ENCODE results near the gene MYH3.

Gene MYH3

DNA sequence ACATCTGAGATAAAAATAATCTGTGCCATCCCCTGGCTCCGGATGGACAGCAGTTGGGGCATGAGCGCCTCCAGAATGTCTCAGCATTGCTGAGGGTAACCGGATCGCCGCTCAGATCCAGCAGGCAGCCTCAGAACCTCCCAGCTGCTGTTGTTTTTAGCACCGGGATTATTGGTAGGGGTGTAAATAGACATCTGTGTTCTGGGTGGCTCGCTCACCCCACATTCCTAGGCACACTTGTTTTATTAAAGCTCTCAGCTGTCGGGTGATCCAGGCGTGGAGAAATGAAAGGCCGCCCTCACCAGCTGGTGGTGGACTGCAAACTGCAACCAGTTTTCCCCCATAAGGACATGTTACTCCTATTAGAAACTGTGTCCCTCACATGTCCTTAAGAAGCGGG is 32.1 kb downstream of the MYH3 start:
- TF ChIP-seq, protein P1, sequence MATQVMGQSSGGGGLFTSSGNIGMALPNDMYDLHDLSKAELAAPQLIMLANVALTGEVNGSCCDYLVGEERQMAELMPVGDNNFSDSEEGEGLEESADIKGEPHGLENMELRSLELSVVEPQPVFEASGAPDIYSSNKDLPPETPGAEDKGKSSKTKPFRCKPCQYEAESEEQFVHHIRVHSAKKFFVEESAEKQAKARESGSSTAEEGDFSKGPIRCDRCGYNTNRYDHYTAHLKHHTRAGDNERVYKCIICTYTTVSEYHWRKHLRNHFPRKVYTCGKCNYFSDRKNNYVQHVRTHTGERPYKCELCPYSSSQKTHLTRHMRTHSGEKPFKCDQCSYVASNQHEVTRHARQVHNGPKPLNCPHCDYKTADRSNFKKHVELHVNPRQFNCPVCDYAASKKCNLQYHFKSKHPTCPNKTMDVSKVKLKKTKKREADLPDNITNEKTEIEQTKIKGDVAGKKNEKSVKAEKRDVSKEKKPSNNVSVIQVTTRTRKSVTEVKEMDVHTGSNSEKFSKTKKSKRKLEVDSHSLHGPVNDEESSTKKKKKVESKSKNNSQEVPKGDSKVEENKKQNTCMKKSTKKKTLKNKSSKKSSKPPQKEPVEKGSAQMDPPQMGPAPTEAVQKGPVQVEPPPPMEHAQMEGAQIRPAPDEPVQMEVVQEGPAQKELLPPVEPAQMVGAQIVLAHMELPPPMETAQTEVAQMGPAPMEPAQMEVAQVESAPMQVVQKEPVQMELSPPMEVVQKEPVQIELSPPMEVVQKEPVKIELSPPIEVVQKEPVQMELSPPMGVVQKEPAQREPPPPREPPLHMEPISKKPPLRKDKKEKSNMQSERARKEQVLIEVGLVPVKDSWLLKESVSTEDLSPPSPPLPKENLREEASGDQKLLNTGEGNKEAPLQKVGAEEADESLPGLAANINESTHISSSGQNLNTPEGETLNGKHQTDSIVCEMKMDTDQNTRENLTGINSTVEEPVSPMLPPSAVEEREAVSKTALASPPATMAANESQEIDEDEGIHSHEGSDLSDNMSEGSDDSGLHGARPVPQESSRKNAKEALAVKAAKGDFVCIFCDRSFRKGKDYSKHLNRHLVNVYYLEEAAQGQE (IDR thresholded peaks at IDR 0.05; ENCODE audit: insufficient replicate concordance, low read depth), result no peak
- H3K27ac ChIP-seq (replicated peaks), result no peak overlapping the region

DNA sequence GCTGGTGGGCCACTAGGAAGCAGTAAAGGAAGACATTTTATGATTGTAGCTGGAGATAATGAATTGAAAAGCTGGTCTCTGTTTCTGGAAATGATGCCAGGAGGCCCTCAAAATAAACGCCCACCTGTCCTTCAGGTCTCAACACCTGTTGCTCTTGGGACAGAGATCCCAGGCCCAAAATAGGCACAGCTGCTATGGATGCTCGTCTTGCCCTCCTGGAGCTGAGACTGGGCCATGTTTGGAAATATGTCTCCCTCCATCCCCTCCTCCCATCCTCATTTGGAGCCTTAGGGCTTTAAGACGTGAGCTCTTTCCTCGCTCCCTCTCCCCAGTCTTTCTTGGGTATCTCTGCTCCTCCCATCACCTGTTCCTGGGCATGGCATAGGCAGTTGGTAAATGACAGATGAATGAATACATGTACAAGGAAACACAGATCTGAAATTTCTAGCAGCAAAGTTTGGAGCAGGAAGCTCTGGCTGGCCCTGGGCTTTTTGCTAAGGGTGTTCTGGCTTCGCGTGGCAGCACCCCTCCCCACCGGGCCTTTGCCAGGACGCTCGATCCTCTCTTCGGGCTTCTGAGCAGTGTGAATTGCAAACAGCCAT is 33.3 kb downstream of the MYH3 start:
- no peak for DNase-seq (ENCODE audit: low read depth in 1 of 2, low spot score in 1 of 2)
- Histone ChIP-seq H3K27me3 (ENCODE audit: insufficient read depth, poor library complexity, severe bottlenecking) (no peaks in the 10 kb centered on the region), H3K4me3 (replicated peaks; ENCODE audit: insufficient read depth, low read length) (no peak overlapping the region), H3K27ac (replicated peaks) (no peak overlapping the region)
- TF ChIP-seq, protein P2, sequence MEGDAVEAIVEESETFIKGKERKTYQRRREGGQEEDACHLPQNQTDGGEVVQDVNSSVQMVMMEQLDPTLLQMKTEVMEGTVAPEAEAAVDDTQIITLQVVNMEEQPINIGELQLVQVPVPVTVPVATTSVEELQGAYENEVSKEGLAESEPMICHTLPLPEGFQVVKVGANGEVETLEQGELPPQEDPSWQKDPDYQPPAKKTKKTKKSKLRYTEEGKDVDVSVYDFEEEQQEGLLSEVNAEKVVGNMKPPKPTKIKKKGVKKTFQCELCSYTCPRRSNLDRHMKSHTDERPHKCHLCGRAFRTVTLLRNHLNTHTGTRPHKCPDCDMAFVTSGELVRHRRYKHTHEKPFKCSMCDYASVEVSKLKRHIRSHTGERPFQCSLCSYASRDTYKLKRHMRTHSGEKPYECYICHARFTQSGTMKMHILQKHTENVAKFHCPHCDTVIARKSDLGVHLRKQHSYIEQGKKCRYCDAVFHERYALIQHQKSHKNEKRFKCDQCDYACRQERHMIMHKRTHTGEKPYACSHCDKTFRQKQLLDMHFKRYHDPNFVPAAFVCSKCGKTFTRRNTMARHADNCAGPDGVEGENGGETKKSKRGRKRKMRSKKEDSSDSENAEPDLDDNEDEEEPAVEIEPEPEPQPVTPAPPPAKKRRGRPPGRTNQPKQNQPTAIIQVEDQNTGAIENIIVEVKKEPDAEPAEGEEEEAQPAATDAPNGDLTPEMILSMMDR (IDR thresholded peaks at IDR 0.05; ENCODE audit: insufficient read depth, low read length), result no peak
- TF ChIP-seq GABPA (IDR thresholded peaks at IDR 0.05; ENCODE audit: low read depth), result no peak
- no peak for TF ChIP-seq POLR2AphosphoS5 (IDR thresholded peaks at IDR 0.05; ENCODE audit: low read depth)
- TF ChIP-seq, protein P1 (IDR thresholded peaks at IDR 0.05; ENCODE audit: insufficient replicate concordance, low read depth), result no peak
- TF ChIP-seq SPI1 (IDR thresholded peaks at IDR 0.05; ENCODE audit: borderline replicate concordance, low read depth), result no peak

More for the DNA sequence above, 32.1 kb downstream of the MYH3 start:
- DNase-seq (ENCODE audit: low read depth in 1 of 2, low spot score in 1 of 2), result no peak
- no peak overlapping the region for H3K4me3 ChIP-seq (replicated peaks; ENCODE audit: insufficient read depth, low read length)
- no peaks in the 10 kb centered on the region for H3K27me3 ChIP-seq (ENCODE audit: insufficient read depth, poor library complexity, severe bottlenecking)

DNA sequence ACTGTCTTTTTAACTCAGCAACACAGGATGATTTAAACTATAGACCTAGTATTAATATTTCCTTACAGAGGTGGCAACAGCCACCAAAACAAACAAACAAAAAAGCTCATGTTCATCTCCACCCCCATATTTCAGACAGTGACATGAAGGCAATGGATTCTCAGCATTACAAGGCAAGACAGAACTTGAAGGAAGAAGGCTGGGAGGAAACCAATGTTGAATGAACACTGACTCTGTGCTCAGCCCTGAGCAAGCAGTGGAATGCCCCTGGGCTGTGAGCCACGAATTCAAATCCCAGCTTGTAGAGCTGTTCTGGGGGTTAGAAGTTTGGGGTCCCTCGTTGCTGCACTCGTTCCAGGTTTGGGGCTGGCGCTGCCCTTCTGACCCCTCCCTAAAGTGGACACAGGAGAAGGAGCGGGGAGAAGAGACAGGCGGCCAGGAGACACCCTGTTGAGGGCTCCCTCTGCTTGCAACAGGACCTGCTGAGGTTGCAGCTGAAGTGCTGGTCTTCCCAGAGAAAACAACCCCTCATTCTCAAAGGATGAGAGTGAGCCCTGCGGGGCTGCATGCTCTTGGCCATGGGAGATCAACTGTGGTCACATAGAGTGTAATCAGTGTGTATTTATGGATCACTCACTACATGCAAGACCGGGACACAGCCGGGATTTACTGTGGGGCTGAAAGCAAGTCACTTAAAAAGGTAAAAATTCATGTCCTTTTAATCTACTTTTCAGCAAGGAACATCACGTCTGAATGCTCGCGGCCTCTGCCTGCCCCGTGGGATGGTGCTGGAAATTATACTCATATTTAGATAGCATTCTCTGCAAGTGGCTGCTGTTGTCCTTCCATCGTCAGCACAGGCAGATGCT is 34.3 kb downstream of the MYH3 start:
- Histone ChIP-seq H3K27ac (replicated peaks) (no peak overlapping the region), H3K27me3 (ENCODE audit: insufficient read depth, poor library complexity, severe bottlenecking) (no peaks in the 10 kb centered on the region), H3K4me3 (replicated peaks; ENCODE audit: insufficient read depth, low read length) (no peak overlapping the region)
- DNase-seq (ENCODE audit: low read depth in 1 of 2, low spot score in 1 of 2), result no peak
- TF ChIP-seq, protein P1 (IDR thresholded peaks at IDR 0.05; ENCODE audit: insufficient replicate concordance, low read depth), result no peak

DNA sequence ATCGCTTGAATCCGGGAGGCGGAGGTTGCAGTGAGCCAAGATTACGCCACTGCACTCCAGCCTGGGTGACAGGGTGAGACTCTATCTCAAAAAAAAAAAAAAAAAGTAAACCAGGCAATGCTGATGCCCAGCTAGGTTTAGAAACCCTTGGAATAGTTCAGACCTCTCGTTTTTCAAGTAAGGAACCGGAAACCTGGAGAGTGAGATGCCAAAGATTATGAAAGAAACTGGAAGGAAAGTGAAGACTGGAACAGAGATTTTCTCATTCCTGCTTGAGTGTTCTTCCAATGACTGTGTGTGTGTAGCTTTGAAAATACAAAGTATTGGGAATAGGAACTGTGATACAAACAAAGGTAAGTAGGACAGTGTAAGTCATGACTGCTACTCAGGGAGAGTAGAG is 35.7 kb downstream of the MYH3 start:
- H3K27ac ChIP-seq (replicated peaks), result no peak overlapping the region
- no peaks in the 10 kb centered on the region for H3K27me3 ChIP-seq (ENCODE audit: insufficient read depth, poor library complexity, severe bottlenecking)
- DNase-seq (ENCODE audit: low read depth in 1 of 2, low spot score in 1 of 2), result no peak
- no peak overlapping the region for H3K4me3 ChIP-seq (replicated peaks; ENCODE audit: insufficient read depth, low read length)
- TF ChIP-seq, protein P2 (IDR thresholded peaks at IDR 0.05; ENCODE audit: insufficient read depth, low read length), result no peak
- TF ChIP-seq POLR2AphosphoS5 (IDR thresholded peaks at IDR 0.05; ENCODE audit: low read depth) (no peak), SPI1 (IDR thresholded peaks at IDR 0.05; ENCODE audit: borderline replicate concordance, low read depth) (no peak), GABPA (IDR thresholded peaks at IDR 0.05; ENCODE audit: low read depth) (no peak)
- TF ChIP-seq, protein P1 (IDR thresholded peaks at IDR 0.05; ENCODE audit: insufficient replicate concordance, low read depth), result no peak
